ENCODE measurements around the gene DNAI1.

DNAI1 gene

DNA sequence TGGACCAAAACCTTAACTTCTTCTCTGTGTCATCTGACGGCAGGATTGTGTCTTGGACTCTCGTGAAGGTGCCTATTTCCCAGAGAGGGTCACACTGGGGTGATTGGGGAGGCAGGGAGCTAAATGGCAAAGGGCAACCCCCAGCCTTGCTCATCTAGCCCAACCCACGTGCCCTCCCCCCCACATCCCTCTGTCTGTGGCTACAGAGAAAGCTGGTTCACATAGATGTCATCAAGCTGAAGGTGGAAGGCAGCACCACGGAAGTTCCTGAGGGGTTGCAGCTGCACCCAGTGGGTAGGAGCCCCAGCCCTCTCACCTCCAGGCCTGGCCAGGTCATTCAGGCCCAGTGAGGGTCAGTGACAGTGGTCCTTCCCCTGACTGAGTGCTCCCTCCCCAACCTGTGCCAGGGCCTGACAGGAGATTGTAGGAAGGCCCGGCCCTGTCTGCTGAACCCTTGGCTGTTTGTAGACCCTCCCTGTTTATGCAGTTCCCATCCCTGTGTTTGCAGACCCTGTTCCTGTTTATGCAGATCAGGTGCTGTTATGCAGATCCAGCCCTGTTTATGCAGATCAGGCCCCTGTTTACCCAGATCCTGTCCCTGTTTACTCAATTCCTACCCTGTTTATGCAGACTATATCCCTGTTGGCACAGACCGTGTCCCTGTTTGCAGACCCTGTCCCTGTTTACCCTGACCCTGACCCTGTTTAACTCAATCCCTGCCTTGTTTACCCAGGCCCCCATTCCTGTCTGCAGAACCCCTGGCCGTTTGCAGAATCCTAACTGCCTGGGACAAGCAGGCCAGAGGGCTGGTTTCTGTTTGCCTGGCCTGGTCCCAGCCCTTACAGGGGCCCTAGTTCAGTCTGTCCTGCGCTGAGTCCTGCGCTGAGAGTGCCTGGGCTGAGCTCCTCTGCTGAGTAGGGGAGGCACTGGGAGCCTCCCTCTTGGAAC is 53.8 kb downstream of the DNAI1 start:
- Histone ChIP-seq H3K4me3 (ENCODE audit: low read depth, low read length, poor library complexity, severe bottlenecking) (no peak overlapping the region), H3K4me1 (ENCODE audit: insufficient read depth, low read length, severe bottlenecking) (no peaks in the 10 kb centered on the region), H3K27ac (ENCODE audit: low read depth, low read length, poor library complexity, severe bottlenecking) (no peak overlapping the region), H4K20me1 (ENCODE audit: insufficient read depth, low read length) (no peaks in the 10 kb centered on the region), H3K4me2 (ENCODE audit: low read length) (no peak overlapping the region), H2AFZ (ENCODE audit: low read length) (no peak overlapping the region), H3K9ac (ENCODE audit: low read length) (no peak overlapping the region), H3K9me2 (ENCODE audit: low read depth, low read length) (no peaks in the 10 kb centered on the region), H3K27me3 (ENCODE audit: insufficient read depth, low read length) (no peaks in the 10 kb centered on the region), H3K79me2 (ENCODE audit: insufficient read depth, low read length) (no peaks in the 10 kb centered on the region), H3K9me3 (ENCODE audit: low read length) (no peaks in the 10 kb centered on the region), H3F3A (ENCODE audit: insufficient read depth, low read length) (no peaks in the 10 kb centered on the region), H3K36me3 (ENCODE audit: insufficient read depth, low read length) (no peaks in the 10 kb centered on the region)
- no peak for TF ChIP-seq EZH2 (IDR thresholded peaks at IDR 0.05; ENCODE audit: borderline replicate concordance, low read length)
- TF ChIP-seq CTCF (IDR thresholded peaks at IDR 0.05; ENCODE audit: low read length), result no peak

DNA sequence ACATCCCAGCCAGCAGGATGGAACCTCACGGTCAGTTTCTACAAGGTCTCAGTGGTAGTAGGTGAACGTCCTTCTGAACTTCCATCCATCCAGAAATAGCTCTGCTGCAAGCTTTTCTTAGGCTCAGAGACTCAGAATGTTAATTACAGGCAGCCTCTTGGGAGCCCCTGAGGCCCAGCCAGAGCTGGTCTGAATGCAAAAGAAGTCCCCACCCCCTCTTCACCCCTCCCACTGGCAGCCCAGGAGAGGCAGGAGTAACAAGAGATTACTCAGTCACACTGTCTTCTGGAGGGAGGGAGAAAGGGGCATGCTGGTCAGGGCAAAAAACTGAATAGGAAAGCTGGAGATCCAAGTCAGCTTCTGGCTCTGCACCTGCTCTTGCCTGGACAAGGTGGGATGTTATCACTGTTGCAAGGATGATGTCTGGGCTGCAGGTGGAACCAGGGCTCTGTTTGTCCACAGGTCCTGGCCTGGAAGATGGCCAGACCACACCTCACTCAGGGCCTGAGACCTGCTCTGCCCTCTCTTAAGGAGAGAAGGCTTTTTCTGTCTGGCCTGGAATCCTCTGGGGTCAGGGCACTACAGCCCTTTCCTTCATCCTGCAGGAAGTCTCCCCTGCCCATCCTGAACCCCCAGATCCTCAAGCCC is 55.1 kb downstream of the DNAI1 start:
- H3K4me2 ChIP-seq (ENCODE audit: low read length), result no peak overlapping the region
- no peak overlapping the region for H3K4me3 ChIP-seq (ENCODE audit: low read depth, low read length, poor library complexity, severe bottlenecking)
- H3K9ac ChIP-seq (ENCODE audit: low read length), result no peak overlapping the region
- no peak for TF ChIP-seq EZH2 (IDR thresholded peaks at IDR 0.05; ENCODE audit: borderline replicate concordance, low read length)
- no peak for TF ChIP-seq CTCF (IDR thresholded peaks at IDR 0.05; ENCODE audit: low read length)
- no peaks in the 10 kb centered on the region for H3F3A ChIP-seq (ENCODE audit: insufficient read depth, low read length)
- H3K79me2 ChIP-seq (ENCODE audit: insufficient read depth, low read length), result no peaks in the 10 kb centered on the region
- no peak overlapping the region for H2AFZ ChIP-seq (ENCODE audit: low read length)
- H4K20me1 ChIP-seq (ENCODE audit: insufficient read depth, low read length), result no peaks in the 10 kb centered on the region
- no peaks in the 10 kb centered on the region for H3K9me3 ChIP-seq (ENCODE audit: low read length)
- H3K9me2 ChIP-seq (ENCODE audit: low read depth, low read length), result no peaks in the 10 kb centered on the region
- H3K27ac ChIP-seq (ENCODE audit: low read depth, low read length, poor library complexity, severe bottlenecking), result no peak overlapping the region
- H3K4me1 ChIP-seq (ENCODE audit: insufficient read depth, low read length, severe bottlenecking), result no peaks in the 10 kb centered on the region
- H3K36me3 ChIP-seq (ENCODE audit: insufficient read depth, low read length), result no peaks in the 10 kb centered on the region
- no peaks in the 10 kb centered on the region for H3K27me3 ChIP-seq (ENCODE audit: insufficient read depth, low read length)

DNA sequence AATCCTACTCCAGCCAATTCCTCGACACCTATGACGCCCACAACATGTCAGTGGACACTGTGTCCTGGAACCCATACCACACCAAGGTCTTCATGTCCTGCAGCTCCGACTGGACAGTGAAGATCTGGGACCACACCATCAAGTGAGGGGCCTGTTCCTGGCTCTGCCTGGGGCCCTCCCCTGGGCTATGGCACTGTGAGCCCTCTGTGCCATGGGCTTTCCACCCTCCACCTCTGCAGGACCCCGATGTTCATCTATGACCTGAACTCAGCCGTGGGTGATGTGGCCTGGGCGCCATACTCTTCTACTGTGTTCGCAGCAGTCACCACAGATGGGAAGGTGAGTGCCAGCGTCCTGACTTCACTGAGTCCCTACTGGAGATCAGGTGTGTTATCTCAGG is 55.8 kb downstream of the DNAI1 start:
- Histone ChIP-seq H2AFZ (ENCODE audit: low read length) (no peak overlapping the region), H3K79me2 (ENCODE audit: insufficient read depth, low read length) (no peaks in the 10 kb centered on the region), H3K9me2 (ENCODE audit: low read depth, low read length) (no peaks in the 10 kb centered on the region), H3K9ac (ENCODE audit: low read length) (no peak overlapping the region), H3K36me3 (ENCODE audit: insufficient read depth, low read length) (no peaks in the 10 kb centered on the region), H3K4me1 (ENCODE audit: insufficient read depth, low read length, severe bottlenecking) (no peaks in the 10 kb centered on the region), H3K4me2 (ENCODE audit: low read length) (no peak overlapping the region), H3K4me3 (ENCODE audit: low read depth, low read length, poor library complexity, severe bottlenecking) (no peak overlapping the region), H4K20me1 (ENCODE audit: insufficient read depth, low read length) (no peaks in the 10 kb centered on the region), H3K27me3 (ENCODE audit: insufficient read depth, low read length) (no peaks in the 10 kb centered on the region), H3K9me3 (ENCODE audit: low read length) (no peaks in the 10 kb centered on the region), H3F3A (ENCODE audit: insufficient read depth, low read length) (no peaks in the 10 kb centered on the region), H3K27ac (ENCODE audit: low read depth, low read length, poor library complexity, severe bottlenecking) (no peak overlapping the region)
- no peak for TF ChIP-seq EZH2 (IDR thresholded peaks at IDR 0.05; ENCODE audit: borderline replicate concordance, low read length)
- no peak for TF ChIP-seq CTCF (IDR thresholded peaks at IDR 0.05; ENCODE audit: low read length)

Measured in OCI-LY1 (cell line).